ENCODE data around the gene SCARF2.

SCARF2 gene, protein sequence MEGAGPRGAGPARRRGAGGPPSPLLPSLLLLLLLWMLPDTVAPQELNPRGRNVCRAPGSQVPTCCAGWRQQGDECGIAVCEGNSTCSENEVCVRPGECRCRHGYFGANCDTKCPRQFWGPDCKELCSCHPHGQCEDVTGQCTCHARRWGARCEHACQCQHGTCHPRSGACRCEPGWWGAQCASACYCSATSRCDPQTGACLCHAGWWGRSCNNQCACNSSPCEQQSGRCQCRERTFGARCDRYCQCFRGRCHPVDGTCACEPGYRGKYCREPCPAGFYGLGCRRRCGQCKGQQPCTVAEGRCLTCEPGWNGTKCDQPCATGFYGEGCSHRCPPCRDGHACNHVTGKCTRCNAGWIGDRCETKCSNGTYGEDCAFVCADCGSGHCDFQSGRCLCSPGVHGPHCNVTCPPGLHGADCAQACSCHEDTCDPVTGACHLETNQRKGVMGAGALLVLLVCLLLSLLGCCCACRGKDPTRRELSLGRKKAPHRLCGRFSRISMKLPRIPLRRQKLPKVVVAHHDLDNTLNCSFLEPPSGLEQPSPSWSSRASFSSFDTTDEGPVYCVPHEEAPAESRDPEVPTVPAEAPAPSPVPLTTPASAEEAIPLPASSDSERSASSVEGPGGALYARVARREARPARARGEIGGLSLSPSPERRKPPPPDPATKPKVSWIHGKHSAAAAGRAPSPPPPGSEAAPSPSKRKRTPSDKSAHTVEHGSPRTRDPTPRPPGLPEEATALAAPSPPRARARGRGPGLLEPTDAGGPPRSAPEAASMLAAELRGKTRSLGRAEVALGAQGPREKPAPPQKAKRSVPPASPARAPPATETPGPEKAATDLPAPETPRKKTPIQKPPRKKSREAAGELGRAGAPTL

GRCh38 chr22:20437613-20438426 is at the start of gene SCARF2:
TSS of gene SCARF2 (minus strand) at chr22:20437825. CDS start at chr22:20437754, 71 bp downstream.
- Histone ChIP-seq H3K27me3 (ENCODE audit: control insufficient read depth, low read length) (peaks cover 19% of the 10 kb centered on the region), H3K4me3 (ENCODE audit: low read length) (no peak within 1 kb of the TSS), H4K20me1 (ENCODE audit: control insufficient read depth, insufficient read depth, low read depth, low read length) (no peaks in the 10 kb centered on the region), H3K9me3 (ENCODE audit: control insufficient read depth, insufficient read depth, low read length) (no peaks in the 10 kb centered on the region), H3K27ac (ENCODE audit: low read depth, low read length) (no peak within 1 kb of the TSS), H3F3A (ENCODE audit: control insufficient read depth, insufficient read depth) (no peaks in the 10 kb centered on the region), H3K79me2 (ENCODE audit: control insufficient read depth, low read length) (no peaks in the 10 kb centered on the region), H3K9me2 (replicated peaks; ENCODE audit: control insufficient read depth, low read length) (no peaks in the 10 kb centered on the region), H3K36me3 (ENCODE audit: control insufficient read depth, low read length) (no peaks in the 10 kb centered on the region), H3K4me2 (ENCODE audit: low read length) (no peak within 1 kb of the TSS), H3K4me1 (ENCODE audit: control insufficient read depth, low read length) (no peaks in the 10 kb centered on the region)
- TF ChIP-seq CTCF (IDR thresholded peaks at IDR 0.05; ENCODE audit: low read depth, low read length, poor library complexity, severe bottlenecking) (no peak), EZH2phosphoT487 (IDR thresholded peaks at IDR 0.05; ENCODE audit: borderline replicate concordance, low read length) (no peak)

- no peaks in the 10 kb centered on the region for H3K27me3 ChIP-seq (ENCODE audit: control insufficient read depth, low read length)
- no peaks in the 10 kb centered on the region for H3K9me3 ChIP-seq (ENCODE audit: control insufficient read depth, insufficient read depth, low read length)
- TF ChIP-seq CTCF (IDR thresholded peaks at IDR 0.05; ENCODE audit: low read depth, low read length, poor library complexity, severe bottlenecking) (no peak), EZH2phosphoT487 (IDR thresholded peaks at IDR 0.05; ENCODE audit: borderline replicate concordance, low read length) (no peak)
- no peaks in the 10 kb centered on the region for H3K79me2 ChIP-seq (ENCODE audit: control insufficient read depth, low read length)
- no peak overlapping the region for H3K4me3 ChIP-seq (ENCODE audit: low read length)
- no peak overlapping the region for H3K4me2 ChIP-seq (ENCODE audit: low read length)
- H3K27ac ChIP-seq (ENCODE audit: low read depth, low read length), result no peak overlapping the region
- H3K9me2 ChIP-seq (replicated peaks; ENCODE audit: control insufficient read depth, low read length), result no peaks in the 10 kb centered on the region
- H3K4me1 ChIP-seq (ENCODE audit: control insufficient read depth, low read length), result no peaks in the 10 kb centered on the region
- H3K36me3 ChIP-seq (ENCODE audit: control insufficient read depth, low read length), result no peaks in the 10 kb centered on the region
- H4K20me1 ChIP-seq (ENCODE audit: control insufficient read depth, insufficient read depth, low read depth, low read length), result no peaks in the 10 kb centered on the region
- no peaks in the 10 kb centered on the region for H3F3A ChIP-seq (ENCODE audit: control insufficient read depth, insufficient read depth)
Observed at GRCh38 chr22:20486229-20486628, 48.6 kb upstream of the SCARF2 start.

GRCh38 chr22:20484948-20485683 is 47.5 kb upstream of the SCARF2 start:
- Histone ChIP-seq H3K36me3 (ENCODE audit: control insufficient read depth, low read length) (no peaks in the 10 kb centered on the region), H4K20me1 (ENCODE audit: control insufficient read depth, insufficient read depth, low read depth, low read length) (no peaks in the 10 kb centered on the region), H3K27me3 (ENCODE audit: control insufficient read depth, low read length) (no peaks in the 10 kb centered on the region), H3F3A (ENCODE audit: control insufficient read depth, insufficient read depth) (no peaks in the 10 kb centered on the region), H3K9me3 (ENCODE audit: control insufficient read depth, insufficient read depth, low read length) (no peaks in the 10 kb centered on the region), H3K27ac (ENCODE audit: low read depth, low read length) (no peak overlapping the region), H3K79me2 (ENCODE audit: control insufficient read depth, low read length) (no peaks in the 10 kb centered on the region), H3K4me1 (ENCODE audit: control insufficient read depth, low read length) (no peaks in the 10 kb centered on the region), H3K9me2 (replicated peaks; ENCODE audit: control insufficient read depth, low read length) (no peaks in the 10 kb centered on the region), H3K4me3 (ENCODE audit: low read length) (no peak overlapping the region), H3K4me2 (ENCODE audit: low read length) (no peak overlapping the region)
- TF ChIP-seq CTCF (IDR thresholded peaks at IDR 0.05; ENCODE audit: low read depth, low read length, poor library complexity, severe bottlenecking) (no peak), EZH2phosphoT487 (IDR thresholded peaks at IDR 0.05; ENCODE audit: borderline replicate concordance, low read length) (no peak)
